ENCODE data around the gene GFER. TPM values are rescaled to one million over a fixed set of nuclear protein-coding genes. Genes with fewer than 3 reads are reported as not detected.

GFER gene
- total and polyA plus RNA-seq, 11 donors: 18.0 to 51.1 (median 23.8) TPM

GRCh38 chr16:2023092-2024031 lies 39.4 kb downstream of the GFER start:
- H3K4me3 ChIP-seq: peak overlapping the region in 10 of 12 donors; percentile 3 to 47 (median 42)
- intact Hi-C loops (cut with DNase I): loop anchor here in 9 of 10 donors (1.0 to 10.0 kb wide), 11 partner anchors 23 to 130 kb away; partner anchors contain the start of genes NTHL1 (in 3 of the 9) and TSC2 (in 3 of the 9)
- 14 to 35% (median 17%) methylated on average over 14 to 53 of the region's 53 CpGs for WGBS, 4 donors
- peaks cover 10 to 47% (median 32%) of the 10 kb centered on the region in 9 donors for H3K27me3 ChIP-seq
- peaks cover 0 to 66% (median 50%) of the 10 kb centered on the region in 12 donors for H3K4me1 ChIP-seq
- peak; percentile 90 to 99 (median 96) for TF ChIP-seq CTCF (IDR thresholded peaks at IDR 0.05)
- peak in 1 of 2 donors; percentile 81 for TF ChIP-seq POLR2A (IDR thresholded peaks at IDR 0.05)
- peak; percentile 85 to 93 (median 86) for ATAC-seq
- DNase-seq: peak; percentile 92 to 97 (median 94)
- peak overlapping the region; percentile 39 to 97 (median 82) for H3K27ac ChIP-seq
- no peaks in the 10 kb centered on the region for H3K36me3 ChIP-seq
- no peaks in the 10 kb centered on the region for H3K9me3 ChIP-seq

- H3K4me3 ChIP-seq: peak overlapping the region in 9 of 12 donors; percentile 28 to 47 (median 42)
- no peaks in the 10 kb centered on the region for H3K9me3 ChIP-seq
- peaks cover 0 to 3% (median 0%) of the 10 kb centered on the region in 9 donors for H3K36me3 ChIP-seq
- intact Hi-C loops (cut with DNase I): loop anchor here in 4 of 10 donors (2.0 to 10.0 kb wide), 5 partner anchors 23 to 128 kb away; partner anchors contain the start of genes NTHL1 (in 1 of the 4) and TSC2 (in 1 of the 4)
- no peak for TF ChIP-seq POLR2A (IDR thresholded peaks at IDR 0.05)
- H3K4me1 ChIP-seq: peaks cover 0 to 73% (median 53%) of the 10 kb centered on the region in 12 donors
- 72 to 83% (median 81%) methylated on average over 12 of the region's 12 CpGs for WGBS, 4 donors
- peaks cover 10 to 45% (median 28%) of the 10 kb centered on the region in 9 donors for H3K27me3 ChIP-seq
- peak overlapping the region; percentile 39 to 97 (median 82) for H3K27ac ChIP-seq
- DNase-seq: no peak
- no peak for ATAC-seq
Observed at GRCh38 chr16:2024032-2024420, 40.0 kb downstream of the GFER start.

GRCh38 chr16:2025251-2025650 lies 41.3 kb downstream of the GFER start:
- Histone ChIP-seq H3K4me1 (peaks cover 0 to 75% (median 46%) of the 10 kb centered on the region in 12 donors), H3K9me3 (no peaks in the 10 kb centered on the region), H3K27me3 (peaks cover 6 to 33% (median 16%) of the 10 kb centered on the region in 9 donors), H3K4me3 (peak overlapping the region in 3 of 12 donors; percentile 57 to 98 (median 90)), H3K36me3 (peaks cover 0 to 9% (median 6%) of the 10 kb centered on the region in 9 donors), H3K27ac (peak overlapping the region in 7 of 12 donors; percentile 33 to 97 (median 91))
- no peak for DNase-seq
- TF ChIP-seq POLR2A (IDR thresholded peaks at IDR 0.05) (no peak), CTCF (IDR thresholded peaks at IDR 0.05) (no peak)
- no peak for ATAC-seq
- WGBS, 4 donors: 91 to 95% (median 93%) methylated on average over 11 to 14 of the region's 14 CpGs
- intact Hi-C loops (cut with DNase I): loop anchor here in 3 of 10 donors (2.0 to 10.0 kb wide), 2 partner anchors 22 to 60 kb away; partner anchors contain the start of genes NTHL1 (in 1 of the 3) and TSC2 (in 1 of the 3)

GRCh38 chr16:2025878-2026460 lies 42.0 kb downstream of the GFER start:
- no peaks in the 10 kb centered on the region for H3K9me3 ChIP-seq
- H3K27ac ChIP-seq: peak overlapping the region; percentile 62 to 97 (median 88)
- peaks cover 0 to 72% (median 40%) of the 10 kb centered on the region in 12 donors for H3K4me1 ChIP-seq
- peaks cover 0 to 14% (median 6%) of the 10 kb centered on the region in 9 donors for H3K36me3 ChIP-seq
- DNase-seq (peak in 2 of 5 donors; percentile 30 to 43), ATAC-seq (no peak)
- 66 to 76% (median 66%) methylated on average over 16 of the region's 16 CpGs for WGBS, 4 donors
- peak overlapping the region in 11 of 12 donors; percentile 42 to 98 (median 89) for H3K4me3 ChIP-seq
- H3K27me3 ChIP-seq: peaks cover 0 to 28% (median 9%) of the 10 kb centered on the region in 9 donors
- TF ChIP-seq CTCF (IDR thresholded peaks at IDR 0.05) (no peak), POLR2A (IDR thresholded peaks at IDR 0.05) (no peak)
- intact Hi-C loops (cut with DNase I): loop anchor here in 3 of 10 donors (2.0 to 10.0 kb wide), 2 partner anchors 21 to 59 kb away; partner anchors contain the start of genes NTHL1 (in 2 of the 3) and TSC2 (in 2 of the 3)
